Effector memory CD4-positive, alpha-beta T cell (primary cell): Measurements from ENCODE around the gene FGFR1OP2.

ENCODE experiments used
- DNase-seq, 3 donors: peaks; one replicate each; pipeline ENCODE4 v3.0.0-alpha.2; 2020
- H3K27ac ChIP-seq: 2 replicates; pipeline ENCODE4 v1.7.0; 2013; ENCODE audit warnings: mild to moderate bottlenecking, low read length, moderate library complexity; ENCODE audit not compliant: insufficient read depth, poor library complexity, severe bottlenecking
- H3K27me3 ChIP-seq: replicated peaks from 2 replicates; pipeline ENCODE4 v1.7.0; 2013; ENCODE audit warnings: mild to moderate bottlenecking, low read length; ENCODE audit not compliant: insufficient read depth, control insufficient read depth, poor library complexity, severe bottlenecking
- H3K36me3 ChIP-seq: 2 replicates; pipeline ENCODE4 v1.7.0; 2013; ENCODE audit warnings: mild to moderate bottlenecking, low read length, moderate library complexity; ENCODE audit not compliant: control insufficient read depth, insufficient read depth
- H3K4me1 ChIP-seq: 2 replicates; pipeline ENCODE4 v1.7.0; 2013; ENCODE audit warnings: low read length, mild to moderate bottlenecking; ENCODE audit not compliant: control insufficient read depth, insufficient read depth, poor library complexity, severe bottlenecking
- H3K4me3 ChIP-seq: 2 replicates; pipeline ENCODE4 v1.7.0; 2013; ENCODE audit warnings: low read length, low read depth, mild to moderate bottlenecking; ENCODE audit not compliant: insufficient read depth, poor library complexity, severe bottlenecking
- H3K9me3 ChIP-seq: 2 replicates; pipeline ENCODE4 v1.7.0; 2013; ENCODE audit warnings: mild to moderate bottlenecking, low read length, moderate library complexity; ENCODE audit not compliant: control insufficient read depth

Gene FGFR1OP2

GRCh38 chr12:26921886-26922285 is 16.4 kb upstream of the FGFR1OP2 start:
- no peak for DNase-seq
- Histone ChIP-seq H3K27ac (no peak overlapping the region), H3K36me3 (peaks cover 34% of the 10 kb centered on the region), H3K4me1 (no peaks in the 10 kb centered on the region), H3K9me3 (no peaks in the 10 kb centered on the region), H3K4me3 (no peak overlapping the region), H3K27me3 (no peaks in the 10 kb centered on the region)

- Histone ChIP-seq H3K9me3 (no peaks in the 10 kb centered on the region), H3K27ac (no peak overlapping the region), H3K4me3 (no peak overlapping the region), H3K36me3 (peaks cover 24% of the 10 kb centered on the region), H3K4me1 (no peaks in the 10 kb centered on the region), H3K27me3 (no peaks in the 10 kb centered on the region)
- DNase-seq = no peak
Measured at GRCh38 chr12:26928661-26929060, 9.6 kb upstream of the FGFR1OP2 start.

DNA sequence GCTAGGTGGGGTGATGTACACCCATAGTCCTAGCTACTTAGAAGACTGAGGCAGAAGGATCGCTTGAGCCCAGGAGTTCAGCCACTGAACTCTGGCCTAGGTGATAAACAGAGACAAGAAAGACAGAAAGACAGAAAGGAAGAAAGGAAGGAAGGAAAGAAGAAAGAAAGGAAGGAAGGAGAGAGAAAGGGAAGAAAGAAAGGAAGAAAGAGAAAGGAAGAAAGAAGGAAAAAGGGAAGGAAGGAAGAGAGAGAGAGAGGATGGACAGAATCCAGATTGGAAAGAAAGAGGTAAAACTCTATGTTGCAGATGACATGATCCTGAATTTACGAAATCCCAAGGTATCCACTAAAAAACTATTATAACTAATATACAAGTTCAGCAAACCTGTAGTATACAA is 8.7 kb upstream of the FGFR1OP2 start:
- H3K4me1 ChIP-seq = no peaks in the 10 kb centered on the region
- peaks cover 23% of the 10 kb centered on the region for H3K36me3 ChIP-seq
- DNase-seq = no peak
- H3K4me3 ChIP-seq = no peak overlapping the region
- no peaks in the 10 kb centered on the region for H3K27me3 ChIP-seq
- no peak overlapping the region for H3K27ac ChIP-seq
- no peaks in the 10 kb centered on the region for H3K9me3 ChIP-seq

DNA sequence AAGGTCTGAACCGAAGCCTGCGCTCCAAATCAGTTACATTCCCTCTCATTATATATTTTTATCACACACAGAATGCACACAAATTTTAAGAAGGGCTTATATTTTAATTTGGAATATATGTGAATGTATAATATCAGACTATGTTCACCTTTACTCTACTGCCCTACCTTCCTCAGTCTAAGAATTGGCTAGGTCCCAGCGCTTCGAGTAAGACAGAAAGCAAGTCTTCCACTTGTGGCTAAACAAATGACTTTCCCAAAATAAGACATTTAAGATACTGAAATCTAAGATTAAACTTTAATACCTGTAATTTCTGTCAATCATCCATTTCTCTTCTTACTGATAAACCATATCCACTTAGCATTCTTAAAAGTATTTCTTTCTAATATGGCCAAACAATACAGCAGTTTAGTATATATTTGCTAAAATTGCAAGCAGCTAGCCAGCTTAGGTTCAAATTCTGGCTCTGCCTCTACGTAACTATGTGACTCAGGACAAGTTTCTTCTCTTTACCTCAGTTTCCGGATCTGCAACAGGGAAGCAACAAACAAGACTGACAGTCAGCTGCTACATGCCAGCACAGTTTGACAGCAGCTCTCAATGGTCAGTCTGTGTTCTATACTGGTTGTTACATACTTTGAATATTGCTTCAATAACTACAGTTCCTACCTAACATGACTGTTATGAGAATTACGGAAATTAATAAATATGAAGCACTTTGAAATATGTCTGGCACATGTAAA is 2.5 kb upstream of the FGFR1OP2 start:
- DNase-seq = no peak
- H3K9me3 ChIP-seq = no peaks in the 10 kb centered on the region
- H3K27me3 ChIP-seq = no peaks in the 10 kb centered on the region
- no peaks in the 10 kb centered on the region for H3K36me3 ChIP-seq
- peaks cover 20% of the 10 kb centered on the region for H3K4me1 ChIP-seq
- peak overlapping the region; percentile 8 for H3K4me3 ChIP-seq
- peak overlapping the region; percentile 94 for H3K27ac ChIP-seq

DNA sequence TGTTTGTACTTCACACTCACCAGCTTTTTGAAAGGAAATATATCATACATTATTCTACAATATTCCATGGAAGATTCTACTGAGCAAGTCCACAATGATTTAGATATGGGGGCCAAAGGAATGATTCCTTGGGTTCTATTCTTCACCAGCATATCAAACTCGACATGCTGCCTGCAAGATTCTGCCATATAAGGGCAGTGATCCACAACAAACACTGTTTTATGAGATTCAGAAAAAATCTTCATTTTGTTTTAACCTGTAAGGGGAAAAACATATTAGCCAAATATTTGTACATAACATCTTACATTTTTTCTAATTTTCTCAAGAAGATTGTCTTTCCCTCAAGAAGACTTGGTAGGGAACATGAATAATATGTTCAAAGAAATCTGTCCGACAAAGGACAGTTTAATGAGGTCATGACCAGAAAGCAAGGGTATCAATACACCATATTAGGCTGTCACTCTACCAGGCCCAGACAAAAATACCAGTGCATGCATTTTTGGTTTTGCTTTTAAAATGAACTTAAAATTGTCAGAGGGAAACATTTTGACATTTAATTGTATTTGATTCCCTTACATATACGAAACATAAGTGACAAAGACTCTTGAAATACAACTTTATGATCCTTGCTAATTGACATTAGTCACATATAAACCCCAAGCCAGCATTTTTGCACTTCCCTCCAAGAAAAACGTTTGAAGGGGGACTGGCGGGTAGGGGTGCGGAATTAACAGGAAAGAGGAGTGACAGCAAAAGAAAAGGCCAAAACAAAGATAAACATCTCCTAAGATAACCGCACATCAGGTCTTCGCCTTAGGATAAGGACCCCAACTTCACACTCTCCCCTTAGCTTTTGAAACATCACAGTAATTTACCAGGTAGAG is 1.5 kb upstream of the FGFR1OP2 start:
- peaks cover 20% of the 10 kb centered on the region for H3K4me1 ChIP-seq
- no peaks in the 10 kb centered on the region for H3K9me3 ChIP-seq
- H3K4me3 ChIP-seq = peak overlapping the region; percentile 86
- H3K27me3 ChIP-seq = no peaks in the 10 kb centered on the region
- peak overlapping the region; percentile 94 for H3K27ac ChIP-seq
- H3K36me3 ChIP-seq = no peaks in the 10 kb centered on the region
- peak in 1 of 3 donors; percentile 5 for DNase-seq

GRCh38 chr12:26937443-26937862 is 817 bp upstream of the FGFR1OP2 start:
- peak overlapping the region; percentile 94 for H3K27ac ChIP-seq
- H3K4me3 ChIP-seq = peak overlapping the region; percentile 86
- no peaks in the 10 kb centered on the region for H3K36me3 ChIP-seq
- no peaks in the 10 kb centered on the region for H3K9me3 ChIP-seq
- peaks cover 25% of the 10 kb centered on the region for H3K4me1 ChIP-seq
- no peak for DNase-seq
- no peaks in the 10 kb centered on the region for H3K27me3 ChIP-seq

- Histone ChIP-seq H3K9me3 (no peaks in the 10 kb centered on the region), H3K27ac (peak overlapping the region; percentile 94), H3K4me3 (peak overlapping the region; percentile 86), H3K36me3 (no peaks in the 10 kb centered on the region), H3K27me3 (no peaks in the 10 kb centered on the region), H3K4me1 (peaks cover 27% of the 10 kb centered on the region)
- no peak for DNase-seq
Measured at GRCh38 chr12:26938701-26939062, 412 bp downstream of the FGFR1OP2 start.

- peak overlapping the region; percentile 86 for H3K4me3 ChIP-seq
- peaks cover 27% of the 10 kb centered on the region for H3K4me1 ChIP-seq
- H3K27ac ChIP-seq = peak overlapping the region; percentile 94
- no peak for DNase-seq
- H3K27me3 ChIP-seq = no peaks in the 10 kb centered on the region
- no peaks in the 10 kb centered on the region for H3K36me3 ChIP-seq
- no peaks in the 10 kb centered on the region for H3K9me3 ChIP-seq
Measured at GRCh38 chr12:26939192-26939832, 1.0 kb downstream of the FGFR1OP2 start.

DNA sequence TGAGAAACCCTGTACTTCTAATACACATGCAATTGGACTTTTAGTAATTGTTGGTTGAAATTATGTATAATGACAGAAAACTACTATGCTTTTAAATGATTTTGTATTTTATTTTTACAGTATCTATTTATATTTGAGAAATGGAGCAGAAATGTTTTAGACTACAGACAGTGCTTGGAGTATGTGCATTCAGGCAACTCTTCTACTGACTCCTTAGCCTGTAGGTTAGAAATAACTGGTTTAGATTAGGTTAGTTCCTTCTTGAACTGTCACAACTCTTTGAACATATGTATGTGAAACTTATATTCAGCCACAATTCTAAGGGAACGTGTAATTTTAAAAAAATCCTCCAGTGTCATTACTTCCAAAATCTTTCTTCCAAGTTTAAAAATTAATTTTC is 1.7 kb downstream of the FGFR1OP2 start:
- no peaks in the 10 kb centered on the region for H3K9me3 ChIP-seq
- H3K27me3 ChIP-seq = no peaks in the 10 kb centered on the region
- H3K36me3 ChIP-seq = no peaks in the 10 kb centered on the region
- H3K4me1 ChIP-seq = peaks cover 25% of the 10 kb centered on the region
- no peak for DNase-seq
- H3K27ac ChIP-seq = peak overlapping the region; percentile 94
- H3K4me3 ChIP-seq = peak overlapping the region; percentile 86
